HepG2 (cell line): ENCODE measurements around the gene VPS9D1. TPM values are rescaled to one million over a fixed set of nuclear protein-coding genes. Genes with fewer than 3 reads are reported as not detected.

Source experiments
- ATAC-seq: fragments of 200-7000 bp; cut with Tn5 transposase; 3 replicates; pipeline ENCODE4 v1.9.1; 2020; ENCODE audit warnings: mild to moderate bottlenecking, moderate library complexity
- BruUV-seq: library from RNA; stranded (reverse); fragments of 400-500 nt; replicated peaks from 2 replicates; lab custom pipeline; 2021; lab: Mats Ljungman, UMichigan
- CTCF ChIA-PET: fragments of 300-600 bp; formaldehyde crosslinking; extraction: SDS; loops from one replicate; lab custom pipeline; 2021; ENCODE audit warnings: low total read pairs, inconsistent platforms, low intra/inter-chr PET ratio; lab: Yijun Ruan, JAX
- POLR2A ChIA-PET: fragments of 350-600 bp; sonication (Branson Sonifier 250); formaldehyde crosslinking; loops from one replicate; lab custom pipeline; 2020; ENCODE audit warnings: antibody characterized with exemption, inconsistent platforms; lab: Yijun Ruan, JAX
- DNase-seq: peaks from one replicate; pipeline ENCODE4 v3.0.0-alpha.2; 2015; ENCODE audit warnings: low spot score
- FAIRE-seq: peaks from 3 replicates; lab custom pipeline; 2011; peaks lifted over from hg19 to GRCh38; lab: Jason Lieb, UNC
- H2AFZ ChIP-seq: one replicate; pipeline ENCODE4 v1.6.1; 2011; ENCODE audit warnings: low read length, inconsistent platforms
- H3K27ac ChIP-seq: fragments of 300-600 bp; 3 replicates; pipeline ENCODE4 v1.8.0; 2011; ENCODE audit warnings: mixed run types, mild to moderate bottlenecking, mixed read lengths, low read length, inconsistent platforms; ENCODE audit not compliant: insufficient read depth; ENCODE audit errors: extremely low read length
- H3K27me3 ChIP-seq, 2 experiments: fragments of 200-600 bp in 1 of 2; 2 replicates in 1 of 2; 3 replicates in 1 of 2; pipeline versions ENCODE4 v1.6.0 to v1.8.0; 2011; ENCODE audit warnings: low read length in 2 of 2, mild to moderate bottlenecking in 2 of 2, moderate library complexity in 2 of 2, inconsistent platforms in 1 of 2; ENCODE audit not compliant: insufficient read depth in 2 of 2, control insufficient read depth in 1 of 2
- H3K36me3 ChIP-seq, 2 experiments: fragments of 200-600 bp in 1 of 2; replicated peaks in 1 of 2; 2 replicates in 1 of 2; 3 replicates in 1 of 2; pipeline versions ENCODE4 v1.5.1 to v1.8.0; 2011; ENCODE audit warnings: low read length in 2 of 2, inconsistent platforms in 1 of 2; ENCODE audit not compliant: insufficient read depth in 2 of 2, control insufficient read depth in 1 of 2
- H3K4me1 ChIP-seq: 2 replicates; pipeline ENCODE4 v1.5.1; 2012; ENCODE audit warnings: low read length, inconsistent platforms; ENCODE audit not compliant: insufficient read depth
- H3K4me2 ChIP-seq: 2 replicates; pipeline ENCODE4 v1.6.0; 2011; ENCODE audit warnings: low read depth, low read length, inconsistent platforms
- H3K4me3 ChIP-seq, 3 experiments: fragments of 200-600 bp in 1 of 3; sonication (generic), shearing (Covaris generic) in 1 of 3; replicated peaks in 1 of 3; 2 replicates each; pipeline ENCODE4 v1.5.1; 2011 to 2016; ENCODE audit warnings: low read length in 3 of 3, inconsistent platforms in 2 of 3, low read depth in 2 of 3, mild to moderate bottlenecking in 2 of 3, control low read depth in 1 of 3, mixed read lengths in 1 of 3; ENCODE audit not compliant: insufficient read depth in 1 of 3
- H3K79me2 ChIP-seq: one replicate; pipeline ENCODE4 v1.6.1; 2011; ENCODE audit warnings: low read length, inconsistent platforms; ENCODE audit not compliant: insufficient read depth
- H3K9ac ChIP-seq: 2 replicates; pipeline ENCODE4 v1.6.0; 2011; ENCODE audit warnings: mild to moderate bottlenecking, low read depth, low read length, inconsistent platforms; ENCODE audit not compliant: insufficient read depth
- H3K9me3 ChIP-seq: 2 replicates; pipeline ENCODE4 v1.5.1; 2012; ENCODE audit warnings: mild to moderate bottlenecking, low read length
- H4K20me1 ChIP-seq: 2 replicates; pipeline ENCODE4 v1.6.0; 2011; ENCODE audit warnings: inconsistent platforms, mild to moderate bottlenecking, low read length, moderate library complexity; ENCODE audit not compliant: insufficient read depth
- AGO2 ChIP-seq: fragments of 200-400 bp; formaldehyde crosslinking; optimal IDR thresholded peaks from 2 replicates; pipeline ENCODE3; 2017; ENCODE audit warnings: mild to moderate bottlenecking, low read depth, low read length, moderate library complexity
- POLR2A ChIP-seq, 2 experiments: IDR thresholded peaks; 2 replicates each; pipeline ENCODE4 v1.6.1; 2011; ENCODE audit warnings: low read depth in 2 of 2, low read length in 2 of 2, mild to moderate bottlenecking in 1 of 2, moderate library complexity in 1 of 2; ENCODE audit not compliant: insufficient read depth in 1 of 2
- ZC3H13 ChIP-seq: sonication (generic); formaldehyde crosslinking; IDR thresholded peaks from 2 replicates; pipeline ENCODE4 v1.8.1; 2023; ENCODE audit warnings: mild to moderate bottlenecking, missing genetic modification reagents, moderate library complexity
- ZNF234 ChIP-seq: sonication (generic); formaldehyde crosslinking; conservative IDR thresholded peaks from 2 replicates; pipeline ENCODE4 v1.5.1; 2020; ENCODE audit warnings: mild to moderate bottlenecking, missing genetic modification reagents
- ZNF343 ChIP-seq: sonication (generic); formaldehyde crosslinking; IDR thresholded peaks from 2 replicates; pipeline ENCODE4 v1.4.0; 2020; ENCODE audit warnings: mild to moderate bottlenecking, missing genetic modification reagents
- ZNF572 ChIP-seq: sonication (generic); formaldehyde crosslinking; IDR thresholded peaks from 2 replicates; pipeline ENCODE4 v1.5.1; 2020; ENCODE audit warnings: mild to moderate bottlenecking, missing genetic modification reagents
- ZNF776 ChIP-seq: sonication (generic); formaldehyde crosslinking; IDR thresholded peaks from 2 replicates; pipeline ENCODE4 v1.4.0; 2020; ENCODE audit warnings: mild to moderate bottlenecking, missing genetic modification reagents
- WGBS: methylation state at CpG from one replicate; pipeline ENCODE4 v1.1.6; 2017; ENCODE audit warnings: low lambda C conversion rate; 5-methylcytosine and 5-hydroxymethylcytosine counted together
- in situ Hi-C: cut with HindIII; loops from 2 replicates; pipeline ENCODE4 v1.10.0; 2017; ENCODE audit warnings: low pct_unique_long_range_greater_than_20kb; ENCODE audit not compliant: extremely low pct_ligation_motif_present
- intact Hi-C: fragments of 100-400 bp; cut with micrococcal nuclease; formaldehyde crosslinking; loops from one replicate; pipeline ENCODE4 v1.10.0; 2022; ENCODE audit not compliant: unreplicated experiment
- polyA plus RNA-seq, 8 experiments: library from polyadenylated mRNA; depleted of rRNA in 3 of 8; stranded (reverse) in 7 of 8; unstranded in 1 of 8; fragments of >200 nt; fragmentation: Illumina TruSeq in 4 of 8; extraction: Trizol in 4 of 8; gene quantifications; 2 replicates each; pipeline versions ENCODE4 v1.2.1 to v1.2.3, GENCODE V29; 2011 to 2016; ENCODE audit warnings: low read depth in 4 of 8, missing spikeins in 1 of 8, mixed read lengths in 1 of 8; ENCODE audit not compliant: insufficient read depth in 1 of 8
- total RNA-seq, 5 experiments: library from RNA; depleted of rRNA; stranded (reverse); fragments of >200 nt; fragmentation: Illumina TruSeq; extraction: Trizol; gene quantifications; 2 replicates each; pipeline ENCODE4 v1.2.3, GENCODE V29; 2016; ENCODE audit warnings: low read depth in 1 of 5
- TF ChIP-seq, protein P1 (sequence below): sonication (generic); formaldehyde crosslinking; IDR thresholded peaks from 2 replicates; pipeline ENCODE4 v1.4.0; 2020; ENCODE audit warnings: missing genetic modification reagents, borderline replicate concordance
- TF ChIP-seq, protein P2 (sequence below): sonication (generic); formaldehyde crosslinking; IDR thresholded peaks from 2 replicates; pipeline ENCODE4 v1.4.0; 2020; ENCODE audit warnings: mild to moderate bottlenecking, missing genetic modification reagents
- TF ChIP-seq, protein P3 (sequence below): sonication (generic); formaldehyde crosslinking; IDR thresholded peaks from 2 replicates; pipeline ENCODE4 v1.8.0; 2022; ENCODE audit warnings: missing genetic modification reagents, low read depth, mild to moderate bottlenecking, borderline replicate concordance

Gene VPS9D1
- total and polyA plus RNA-seq, 2 of the 13 experiments (the other 11 are each of a cell fraction or from before 2014, with no cell fraction given) = 10.1 to 13.2 TPM

DNA sequence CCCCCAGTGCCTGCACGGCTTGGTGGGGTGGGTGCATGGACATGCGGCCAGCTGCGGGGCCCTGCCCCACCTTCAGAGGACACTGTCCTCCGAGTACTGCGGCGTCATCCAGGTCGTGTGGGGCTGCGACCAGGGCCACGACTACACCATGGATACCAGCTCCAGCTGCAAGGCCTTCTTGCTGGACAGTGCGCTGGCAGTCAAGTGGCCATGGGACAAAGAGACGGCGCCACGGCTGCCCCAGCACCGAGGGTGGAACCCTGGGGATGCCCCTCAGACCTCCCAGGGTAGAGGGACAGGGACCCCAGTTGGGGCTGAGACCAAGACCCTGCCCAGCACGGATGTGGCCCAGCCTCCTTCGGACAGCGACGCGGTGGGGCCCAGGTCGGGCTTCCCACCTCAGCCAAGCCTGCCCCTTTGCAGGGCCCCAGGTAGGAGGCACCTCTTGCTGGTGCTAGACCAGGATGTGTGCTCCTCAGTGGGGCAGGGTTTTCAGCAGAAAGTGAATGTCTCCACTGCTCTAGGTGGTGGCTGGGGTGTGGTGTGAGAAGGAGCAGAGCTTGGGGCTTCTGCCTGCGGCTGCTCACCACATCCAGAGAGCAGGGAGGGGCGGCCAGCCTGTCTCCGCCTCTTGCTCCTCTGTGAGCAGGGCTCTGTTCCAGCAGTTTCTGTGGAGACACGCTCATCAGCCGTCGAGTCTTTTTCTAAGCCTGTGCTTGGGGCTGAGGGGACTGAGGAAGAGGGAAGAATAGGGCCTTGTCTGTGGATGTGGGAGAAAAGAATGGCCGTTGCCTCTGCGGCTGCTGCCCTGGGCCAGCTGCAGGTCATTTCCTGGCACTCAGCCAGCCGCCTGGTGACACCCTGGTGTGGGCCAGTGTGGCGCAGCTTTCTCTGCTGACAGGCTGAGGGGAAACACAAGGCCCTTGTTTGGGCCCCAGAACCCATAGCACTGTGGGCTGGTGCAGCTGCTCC, 2.9 kb upstream of the VPS9D1 start:
- TF ChIP-seq ZNF572 = peak; percentile 54; the same call in 1 of the 2 replicates
- peak in 1 of 2 experiments; percentile 2; a peak in 1 of 4 replicates for TF ChIP-seq POLR2A (IDR thresholded peaks at IDR 0.05; ENCODE audit: insufficient read depth in 1 of 2, low read depth in 2 of 2, low read length in 2 of 2)
- 0 out of 2 replicates have a peak, but pooled peaks have one; percentile 6 for TF ChIP-seq ZC3H13 (CRISPR knock-in tag)
- 0 out of 2 replicates have a peak, but pooled peaks have one; percentile 14 for TF ChIP-seq ZNF776 (CRISPR knock-in tag)
- TF ChIP-seq, protein P1, sequence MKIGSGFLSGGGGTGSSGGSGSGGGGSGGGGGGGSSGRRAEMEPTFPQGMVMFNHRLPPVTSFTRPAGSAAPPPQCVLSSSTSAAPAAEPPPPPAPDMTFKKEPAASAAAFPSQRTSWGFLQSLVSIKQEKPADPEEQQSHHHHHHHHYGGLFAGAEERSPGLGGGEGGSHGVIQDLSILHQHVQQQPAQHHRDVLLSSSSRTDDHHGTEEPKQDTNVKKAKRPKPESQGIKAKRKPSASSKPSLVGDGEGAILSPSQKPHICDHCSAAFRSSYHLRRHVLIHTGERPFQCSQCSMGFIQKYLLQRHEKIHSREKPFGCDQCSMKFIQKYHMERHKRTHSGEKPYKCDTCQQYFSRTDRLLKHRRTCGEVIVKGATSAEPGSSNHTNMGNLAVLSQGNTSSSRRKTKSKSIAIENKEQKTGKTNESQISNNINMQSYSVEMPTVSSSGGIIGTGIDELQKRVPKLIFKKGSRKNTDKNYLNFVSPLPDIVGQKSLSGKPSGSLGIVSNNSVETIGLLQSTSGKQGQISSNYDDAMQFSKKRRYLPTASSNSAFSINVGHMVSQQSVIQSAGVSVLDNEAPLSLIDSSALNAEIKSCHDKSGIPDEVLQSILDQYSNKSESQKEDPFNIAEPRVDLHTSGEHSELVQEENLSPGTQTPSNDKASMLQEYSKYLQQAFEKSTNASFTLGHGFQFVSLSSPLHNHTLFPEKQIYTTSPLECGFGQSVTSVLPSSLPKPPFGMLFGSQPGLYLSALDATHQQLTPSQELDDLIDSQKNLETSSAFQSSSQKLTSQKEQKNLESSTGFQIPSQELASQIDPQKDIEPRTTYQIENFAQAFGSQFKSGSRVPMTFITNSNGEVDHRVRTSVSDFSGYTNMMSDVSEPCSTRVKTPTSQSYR (CRISPR knock-in tag) = no peak
- peak; percentile 73 for TF ChIP-seq AGO2
- TF ChIP-seq, protein P2, sequence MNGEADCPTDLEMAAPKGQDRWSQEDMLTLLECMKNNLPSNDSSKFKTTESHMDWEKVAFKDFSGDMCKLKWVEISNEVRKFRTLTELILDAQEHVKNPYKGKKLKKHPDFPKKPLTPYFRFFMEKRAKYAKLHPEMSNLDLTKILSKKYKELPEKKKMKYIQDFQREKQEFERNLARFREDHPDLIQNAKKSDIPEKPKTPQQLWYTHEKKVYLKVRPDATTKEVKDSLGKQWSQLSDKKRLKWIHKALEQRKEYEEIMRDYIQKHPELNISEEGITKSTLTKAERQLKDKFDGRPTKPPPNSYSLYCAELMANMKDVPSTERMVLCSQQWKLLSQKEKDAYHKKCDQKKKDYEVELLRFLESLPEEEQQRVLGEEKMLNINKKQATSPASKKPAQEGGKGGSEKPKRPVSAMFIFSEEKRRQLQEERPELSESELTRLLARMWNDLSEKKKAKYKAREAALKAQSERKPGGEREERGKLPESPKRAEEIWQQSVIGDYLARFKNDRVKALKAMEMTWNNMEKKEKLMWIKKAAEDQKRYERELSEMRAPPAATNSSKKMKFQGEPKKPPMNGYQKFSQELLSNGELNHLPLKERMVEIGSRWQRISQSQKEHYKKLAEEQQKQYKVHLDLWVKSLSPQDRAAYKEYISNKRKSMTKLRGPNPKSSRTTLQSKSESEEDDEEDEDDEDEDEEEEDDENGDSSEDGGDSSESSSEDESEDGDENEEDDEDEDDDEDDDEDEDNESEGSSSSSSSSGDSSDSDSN (CRISPR knock-in tag) = 0 out of 2 replicates have a peak, but pooled peaks have one; percentile 9
- TF ChIP-seq ZNF343 (CRISPR knock-in tag) = 0 out of 2 replicates have a peak, but pooled peaks have one; percentile 54
- TF ChIP-seq ZNF234 (CRISPR knock-in tag) = no peak
- TF ChIP-seq, protein P3, sequence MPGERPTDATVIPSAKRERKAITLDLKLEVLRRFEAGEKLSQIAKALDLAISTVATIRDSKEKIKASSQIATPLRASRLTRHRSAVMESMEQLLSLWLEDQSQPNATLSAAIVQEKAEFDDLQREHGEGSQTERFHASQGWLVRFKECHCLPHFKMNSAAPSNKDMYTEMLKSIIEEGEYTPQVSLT = no peak; the same call in 1 of the 2 replicates
- TF ChIP-seq, all 625 proteins: peak for 7
- H3K27me3 ChIP-seq = no peaks in the 10 kb centered on the region; a peak in 1 of 5 replicates
- peaks cover 28% of the 10 kb centered on the region for H3K4me1 ChIP-seq
- POLR2A ChIA-PET = no interaction called here
- H3K27ac ChIP-seq = no peak overlapping the region
- in situ Hi-C loops (no loop called here), intact Hi-C loops (no loop called here)
- ATAC-seq (no peak), DNase-seq (no peak), FAIRE-seq (no peak)
- peaks cover 6% of the 10 kb centered on the region; the same call in 1 of the 2 replicates for H4K20me1 ChIP-seq
- WGBS = 96% methylated on average over 19 of the region's 30 CpGs
- no peak overlapping the region for H3K4me3 ChIP-seq
- no TSS peak for BruUV-seq
- no peak overlapping the region for H3K9ac ChIP-seq
- no peaks in the 10 kb centered on the region for H3K9me3 ChIP-seq
- peaks cover 18% of the 10 kb centered on the region for H3K79me2 ChIP-seq
- CTCF ChIA-PET = no interaction called here
- no peak overlapping the region for H2AFZ ChIP-seq
- H3K36me3 ChIP-seq = peaks cover 17 to 34% of the 10 kb centered on the region in 2 experiments
- no peak overlapping the region for H3K4me2 ChIP-seq
